HEK293 (cell line): ENCODE results near the gene NOD2.

Source experiments
- CTCF ChIA-PET: fragments of 350-600 bp; formaldehyde crosslinking; extraction: SDS; loops from one replicate; lab custom pipeline; 2021; ENCODE audit warnings: antibody characterized with exemption; lab: Yijun Ruan, JAX
- POLR2A ChIA-PET: fragments of 300-600 bp; formaldehyde crosslinking; extraction: SDS; loops from one replicate; lab custom pipeline; 2020; ENCODE audit warnings: antibody characterized with exemption, inconsistent platforms; lab: Yijun Ruan, JAX
- H3K27ac ChIP-seq: fragments of 200-500 bp; sonication (Bioruptor generic); 2 replicates; pipeline ENCODE4 v1.5.1; 2014; ENCODE audit warnings: low read depth, low read length, control low read depth, inconsistent platforms; ENCODE audit errors: extremely low read depth
- H3K36me3 ChIP-seq, 2 experiments: fragments of 200-500 bp in 1 of 2; sonication (Bioruptor generic) in 1 of 2; 1 replicate in 1 of 2; 2 replicates in 1 of 2; pipeline ENCODE4 v1.5.1; 2014 to 2017; ENCODE audit warnings: inconsistent platforms in 2 of 2, low read length in 2 of 2; ENCODE audit not compliant: control insufficient read depth in 2 of 2, insufficient read depth in 1 of 2
- H3K4me1 ChIP-seq: fragments of 200-500 bp; sonication (Bioruptor generic); 2 replicates; pipeline ENCODE4 v1.5.1; 2014; ENCODE audit warnings: mild to moderate bottlenecking, low read length, inconsistent platforms; ENCODE audit not compliant: control insufficient read depth, insufficient read depth
- H3K4me3 ChIP-seq: 2 replicates; pipeline ENCODE4 v1.5.1; 2011; ENCODE audit warnings: low read depth, mild to moderate bottlenecking, control low read depth, low read length, moderate library complexity
- H3K9me3 ChIP-seq: fragments of 200-500 bp; sonication (Bioruptor generic); 2 replicates; pipeline ENCODE4 v1.5.1; 2014; ENCODE audit warnings: low read depth, low read length, inconsistent platforms; ENCODE audit not compliant: control insufficient read depth, insufficient read depth
- AEBP2 ChIP-seq: fragments of 450-650 bp; formaldehyde crosslinking; IDR thresholded peaks from 2 replicates; pipeline ENCODE4 v1.5.1; 2016; ENCODE audit warnings: missing biosample characterization, missing genetic modification characterization, borderline replicate concordance
- ATF2 ChIP-seq: fragments of 450-650 bp; formaldehyde crosslinking; IDR thresholded peaks from 2 replicates; pipeline ENCODE4 v1.5.1; 2016; ENCODE audit warnings: missing biosample characterization, missing genetic modification characterization, low read depth
- KLF17 ChIP-seq: fragments of 450-650 bp; formaldehyde crosslinking; IDR thresholded peaks from 2 replicates; pipeline ENCODE4 v1.5.1; 2016; ENCODE audit warnings: missing biosample characterization, missing genetic modification characterization
- OVOL3 ChIP-seq: fragments of 450-650 bp; formaldehyde crosslinking; IDR thresholded peaks from 2 replicates; pipeline ENCODE4 v1.5.1; 2016; ENCODE audit warnings: missing biosample characterization, missing genetic modification characterization
- RBAK ChIP-seq: fragments of 450-650 bp; formaldehyde crosslinking; IDR thresholded peaks from 2 replicates; pipeline ENCODE4 v1.5.1; 2016; ENCODE audit warnings: missing biosample characterization, missing genetic modification characterization
- SP3 ChIP-seq: fragments of 450-650 bp; formaldehyde crosslinking; IDR thresholded peaks from 2 replicates; pipeline ENCODE4 v1.5.1; 2016; ENCODE audit warnings: missing biosample characterization, missing genetic modification characterization
- ZBTB10 ChIP-seq: fragments of 450-650 bp; formaldehyde crosslinking; IDR thresholded peaks from 2 replicates; pipeline ENCODE4 v1.5.1; 2016; ENCODE audit warnings: missing biosample characterization, missing genetic modification characterization
- ZBTB21 ChIP-seq: fragments of 450-650 bp; formaldehyde crosslinking; IDR thresholded peaks from 2 replicates; pipeline ENCODE4 v1.5.1; 2017; ENCODE audit warnings: missing biosample characterization, missing genetic modification characterization
- ZFP69B ChIP-seq: fragments of 450-650 bp; formaldehyde crosslinking; IDR thresholded peaks from 2 replicates; pipeline ENCODE4 v1.5.1; 2016; ENCODE audit warnings: missing biosample characterization, missing genetic modification characterization
- ZNF140 ChIP-seq: fragments of 450-650 bp; formaldehyde crosslinking; IDR thresholded peaks from 2 replicates; pipeline ENCODE4 v1.5.1; 2016; ENCODE audit warnings: missing biosample characterization, missing genetic modification characterization
- ZNF155 ChIP-seq: fragments of 450-650 bp; formaldehyde crosslinking; IDR thresholded peaks from 2 replicates; pipeline ENCODE4 v1.5.1; 2016; ENCODE audit warnings: missing biosample characterization, missing genetic modification characterization
- ZNF248 ChIP-seq: fragments of 450-650 bp; formaldehyde crosslinking; IDR thresholded peaks from 2 replicates; pipeline ENCODE4 v1.5.1; 2017; ENCODE audit warnings: missing biosample characterization, missing genetic modification characterization
- ZNF629 ChIP-seq: fragments of 450-650 bp; formaldehyde crosslinking; IDR thresholded peaks from 2 replicates; pipeline ENCODE4 v1.5.1; 2017; ENCODE audit warnings: missing biosample characterization, missing genetic modification characterization
- ZNF654 ChIP-seq: fragments of 450-650 bp; formaldehyde crosslinking; IDR thresholded peaks from 2 replicates; pipeline ENCODE4 v1.5.1; 2016; ENCODE audit warnings: low read depth, missing biosample characterization, missing genetic modification characterization
- ZNF692 ChIP-seq: fragments of 450-650 bp; formaldehyde crosslinking; IDR thresholded peaks from 2 replicates; pipeline ENCODE4 v1.5.1; 2016; ENCODE audit warnings: missing biosample characterization, missing genetic modification characterization

The NOD2 gene

GRCh38 chr16:50706250-50706649 lies 12.8 kb downstream of the NOD2 start:
- CTCF ChIA-PET = no interaction called here
- no peaks in the 10 kb centered on the region for H3K4me1 ChIP-seq
- no peak for TF ChIP-seq ZFP69B (tag by site-specific recombination)
- no peak for TF ChIP-seq OVOL3 (tag by site-specific recombination)
- no peak for TF ChIP-seq ZBTB10 (tag by site-specific recombination)
- TF ChIP-seq ZBTB21 (tag by site-specific recombination) = no peak

GRCh38 chr16:50708373-50709060 lies 15.1 kb downstream of the NOD2 start:
- Histone ChIP-seq H3K4me3 (no peak overlapping the region), H3K4me1 (no peaks in the 10 kb centered on the region), H3K27ac (no peak overlapping the region), H3K36me3 (no peaks in the 10 kb centered on the region), H3K9me3 (no peaks in the 10 kb centered on the region)
- TF ChIP-seq ZNF140 (no peak), ZNF629 (tag by site-specific recombination) (no peak), ZNF155 (tag by site-specific recombination) (no peak), ZNF248 (tag by site-specific recombination) (no peak), ZBTB21 (tag by site-specific recombination) (no peak), ZNF654 (tag by site-specific recombination) (no peak), ZNF692 (tag by site-specific recombination) (no peak), ATF2 (tag by site-specific recombination) (no peak), RBAK (tag by site-specific recombination) (no peak), AEBP2 (tag by site-specific recombination) (no peak), SP3 (tag by site-specific recombination) (no peak), KLF17 (no peak)
- CTCF ChIA-PET = interaction anchor here (0.6 kb wide), 1 partner anchor 81 kb away, joined by 3 read pairs; no protein-coding TSS in a partner anchor
- POLR2A ChIA-PET = no interaction called here

More at GRCh38 chr16:50706250-50706649, 12.8 kb downstream of the NOD2 start:
- H3K27ac ChIP-seq = no peak overlapping the region
- H3K36me3 ChIP-seq = no peaks in the 10 kb centered on the region
- H3K9me3 ChIP-seq = no peaks in the 10 kb centered on the region
- POLR2A ChIA-PET = no interaction called here
- no peak overlapping the region for H3K4me3 ChIP-seq
